Neural progenitor cell (in vitro differentiated cells): ENCODE measurements around the gene KIAA1549. TPM values are rescaled to one million over a fixed set of nuclear protein-coding genes. Genes with fewer than 3 reads are reported as not detected.

Experiments
- DNase-seq: peaks from one replicate; pipeline ENCODE4 v3.0.0-alpha.2; 2016; ENCODE audit warnings: low spot score
- H2AFZ ChIP-seq: fragments of 200-600 bp; sonication (generic); replicated peaks from 2 replicates; pipeline ENCODE4 v1.6.1; 2016; ENCODE audit warnings: antibody characterized with exemption
- H3F3A ChIP-seq: fragments of 200-600 bp; sonication (generic); 2 replicates; pipeline ENCODE4 v1.6.1; 2016; ENCODE audit warnings: antibody characterized with exemption, low read depth
- H3K27ac ChIP-seq: fragments of 200-600 bp; sonication (generic); 2 replicates; pipeline ENCODE4 v1.5.1; 2016; ENCODE audit warnings: mild to moderate bottlenecking
- H3K27me3 ChIP-seq: fragments of 200-600 bp; sonication (generic); 2 replicates; pipeline ENCODE4 v1.6.1; 2016; ENCODE audit warnings: mild to moderate bottlenecking, moderate library complexity
- H3K36me3 ChIP-seq: fragments of 200-600 bp; sonication (generic); 2 replicates; pipeline ENCODE4 v1.5.1; 2016
- H3K4me1 ChIP-seq: fragments of 200-600 bp; sonication (generic); 2 replicates; pipeline ENCODE4 v1.6.1; 2016; ENCODE audit warnings: mixed run types
- H3K4me2 ChIP-seq: fragments of 200-600 bp; sonication (generic); 2 replicates; pipeline ENCODE4 v1.6.1; 2016
- H3K4me3 ChIP-seq: fragments of 200-600 bp; sonication (generic); 2 replicates; pipeline ENCODE4 v1.5.1; 2016
- H3K79me2 ChIP-seq: fragments of 200-600 bp; sonication (generic); 2 replicates; pipeline ENCODE4 v1.6.1; 2016; ENCODE audit warnings: low read depth
- H3K9ac ChIP-seq: fragments of 200-600 bp; sonication (generic); 2 replicates; pipeline ENCODE4 v1.6.1; 2016
- H3K9me3 ChIP-seq: fragments of 200-600 bp; sonication (generic); 2 replicates; pipeline ENCODE4 v1.5.1; 2016; ENCODE audit warnings: low read depth
- H4K20me1 ChIP-seq: fragments of 200-600 bp; sonication (generic); 2 replicates; pipeline ENCODE4 v1.6.1; 2016; ENCODE audit warnings: low read depth
- H3K27ac Mint-ChIP-seq: 3 replicates; pipeline ENCODE4 v1.8.0; 2021; ENCODE audit warnings: mixed read lengths
- H3K27me3 Mint-ChIP-seq: 2 replicates; pipeline ENCODE4 v1.8.0; 2022; ENCODE audit warnings: low read depth, mild to moderate bottlenecking, inconsistent platforms, moderate library complexity, mixed read lengths; ENCODE audit not compliant: insufficient read depth
- H3K36me3 Mint-ChIP-seq: 3 replicates; pipeline ENCODE4 v1.8.0; 2021; ENCODE audit warnings: mixed read lengths
- H3K4me1 Mint-ChIP-seq: 3 replicates; pipeline ENCODE4 v1.8.0; 2021; ENCODE audit warnings: mixed read lengths
- H3K4me3 Mint-ChIP-seq: 3 replicates; pipeline ENCODE4 v1.8.0; 2021; ENCODE audit warnings: mild to moderate bottlenecking, moderate library complexity, mixed read lengths
- H3K9me3 Mint-ChIP-seq: 3 replicates; pipeline ENCODE4 v1.8.0; 2020; ENCODE audit warnings: mixed read lengths
- EZH2 ChIP-seq: fragments of 200-600 bp; sonication (generic); IDR thresholded peaks from 2 replicates; pipeline ENCODE4 v1.6.1; 2017; ENCODE audit warnings: antibody characterized with exemption, mild to moderate bottlenecking, moderate library complexity
- EZH2phosphoT487 ChIP-seq: fragments of 200-600 bp; sonication (generic); IDR thresholded peaks from 2 replicates; pipeline ENCODE4 v1.6.1; 2017; ENCODE audit warnings: antibody characterized with exemption
- total RNA-seq: library from RNA; depleted of rRNA; stranded (reverse); fragments of >200 nt; gene quantifications from 2 replicates; pipeline ENCODE4 v1.2.3, GENCODE V29; 2015; ENCODE audit warnings: low replicate concordance
- TF ChIP-seq, protein P1 (sequence below): fragments of 200-600 bp; sonication (generic); IDR thresholded peaks from 2 replicates; pipeline ENCODE4 v1.5.1; 2017; ENCODE audit warnings: antibody characterized with exemption, mild to moderate bottlenecking

The KIAA1549 gene
- total RNA-seq, 1 donor from 2014 or later: 4.8 TPM

DNA sequence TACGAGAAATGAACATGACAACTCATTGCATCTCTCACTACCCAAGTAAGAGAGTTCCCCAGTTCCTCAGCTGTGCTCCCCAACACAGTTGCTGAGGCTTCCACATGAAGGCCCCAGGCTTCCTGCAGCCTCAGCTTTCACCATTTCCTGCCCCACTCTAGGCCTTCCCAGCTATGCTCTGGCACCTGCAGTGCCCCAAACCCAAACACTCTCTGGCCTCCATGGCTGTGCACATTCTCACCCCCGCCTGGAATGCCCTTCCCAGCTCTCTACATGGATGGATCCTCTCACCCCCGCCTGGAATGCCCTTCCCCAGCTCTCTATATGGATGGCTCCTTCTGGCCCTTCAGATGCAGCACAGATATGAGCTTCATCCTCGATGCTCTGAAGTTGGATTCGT lies 61.3 kb downstream of the KIAA1549 start:
- Histone ChIP-seq H3K9ac (no peak overlapping the region), H4K20me1 (no peaks in the 10 kb centered on the region), H3K27me3 (no peaks in the 10 kb centered on the region), H3K4me2 (no peak overlapping the region), H3K4me1 (peaks cover 11% of the 10 kb centered on the region), H2AFZ (no peak overlapping the region), H3K9me3 (no peaks in the 10 kb centered on the region), H3K36me3 (no peaks in the 10 kb centered on the region), H3K79me2 (peaks cover 7% of the 10 kb centered on the region), H3F3A (peaks cover 11% of the 10 kb centered on the region), H3K27ac (no peak overlapping the region), H3K4me3 (no peak overlapping the region)
- DNase-seq: no peak
- TF ChIP-seq EZH2 (no peak), EZH2phosphoT487 (no peak)
- TF ChIP-seq, protein P1, sequence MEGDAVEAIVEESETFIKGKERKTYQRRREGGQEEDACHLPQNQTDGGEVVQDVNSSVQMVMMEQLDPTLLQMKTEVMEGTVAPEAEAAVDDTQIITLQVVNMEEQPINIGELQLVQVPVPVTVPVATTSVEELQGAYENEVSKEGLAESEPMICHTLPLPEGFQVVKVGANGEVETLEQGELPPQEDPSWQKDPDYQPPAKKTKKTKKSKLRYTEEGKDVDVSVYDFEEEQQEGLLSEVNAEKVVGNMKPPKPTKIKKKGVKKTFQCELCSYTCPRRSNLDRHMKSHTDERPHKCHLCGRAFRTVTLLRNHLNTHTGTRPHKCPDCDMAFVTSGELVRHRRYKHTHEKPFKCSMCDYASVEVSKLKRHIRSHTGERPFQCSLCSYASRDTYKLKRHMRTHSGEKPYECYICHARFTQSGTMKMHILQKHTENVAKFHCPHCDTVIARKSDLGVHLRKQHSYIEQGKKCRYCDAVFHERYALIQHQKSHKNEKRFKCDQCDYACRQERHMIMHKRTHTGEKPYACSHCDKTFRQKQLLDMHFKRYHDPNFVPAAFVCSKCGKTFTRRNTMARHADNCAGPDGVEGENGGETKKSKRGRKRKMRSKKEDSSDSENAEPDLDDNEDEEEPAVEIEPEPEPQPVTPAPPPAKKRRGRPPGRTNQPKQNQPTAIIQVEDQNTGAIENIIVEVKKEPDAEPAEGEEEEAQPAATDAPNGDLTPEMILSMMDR: no peak
- Mint-ChIP-seq H3K9me3 (peaks cover 8% of the 10 kb centered on the region), H3K27ac (no peak overlapping the region), H3K4me3 (no peak overlapping the region), H3K4me1 (peaks cover 8% of the 10 kb centered on the region), H3K36me3 (peaks cover 37% of the 10 kb centered on the region), H3K27me3 (peaks cover 2% of the 10 kb centered on the region)

DNA sequence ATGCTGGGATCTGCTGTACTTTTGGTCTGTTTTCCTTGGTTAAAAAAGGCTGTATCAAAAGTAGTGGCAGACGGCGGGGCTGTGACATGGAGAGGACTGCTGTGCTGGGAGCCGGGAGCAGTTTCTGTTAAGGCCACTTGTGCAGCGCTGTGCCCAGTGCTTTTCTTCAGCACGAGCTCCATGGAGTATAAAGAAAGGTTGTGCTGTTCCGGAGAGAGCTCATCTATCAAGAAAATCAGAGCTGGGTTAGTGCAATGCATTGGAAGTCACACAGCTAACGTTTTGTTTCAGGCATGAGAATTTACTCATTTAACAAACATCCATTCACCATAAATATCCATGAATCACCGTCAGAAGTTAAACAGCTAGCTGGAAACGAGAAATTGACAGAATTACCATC lies 62.0 kb downstream of the KIAA1549 start:
- peaks cover 4% of the 10 kb centered on the region for H3K4me1 ChIP-seq
- peaks cover 1% of the 10 kb centered on the region for H3K4me1 Mint-ChIP-seq
- no peaks in the 10 kb centered on the region for H3K27me3 ChIP-seq
- no peaks in the 10 kb centered on the region for H3K9me3 ChIP-seq
- H3K9ac ChIP-seq: no peak overlapping the region
- H3F3A ChIP-seq: peaks cover 4% of the 10 kb centered on the region
- H3K27ac Mint-ChIP-seq: no peak overlapping the region
- H2AFZ ChIP-seq: no peak overlapping the region
- no peak overlapping the region for H3K4me3 ChIP-seq
- H3K9me3 Mint-ChIP-seq: peaks cover 8% of the 10 kb centered on the region
- TF ChIP-seq, protein P1: no peak
- TF ChIP-seq EZH2 (no peak), EZH2phosphoT487 (no peak)
- H4K20me1 ChIP-seq: no peaks in the 10 kb centered on the region
- no peak overlapping the region for H3K27ac ChIP-seq
- peaks cover 41% of the 10 kb centered on the region for H3K36me3 Mint-ChIP-seq
- no peak for DNase-seq
- peaks cover 7% of the 10 kb centered on the region for H3K79me2 ChIP-seq
- no peaks in the 10 kb centered on the region for H3K36me3 ChIP-seq
- no peak overlapping the region for H3K4me3 Mint-ChIP-seq
- H3K4me2 ChIP-seq: no peak overlapping the region
- peaks cover 2% of the 10 kb centered on the region for H3K27me3 Mint-ChIP-seq

DNA sequence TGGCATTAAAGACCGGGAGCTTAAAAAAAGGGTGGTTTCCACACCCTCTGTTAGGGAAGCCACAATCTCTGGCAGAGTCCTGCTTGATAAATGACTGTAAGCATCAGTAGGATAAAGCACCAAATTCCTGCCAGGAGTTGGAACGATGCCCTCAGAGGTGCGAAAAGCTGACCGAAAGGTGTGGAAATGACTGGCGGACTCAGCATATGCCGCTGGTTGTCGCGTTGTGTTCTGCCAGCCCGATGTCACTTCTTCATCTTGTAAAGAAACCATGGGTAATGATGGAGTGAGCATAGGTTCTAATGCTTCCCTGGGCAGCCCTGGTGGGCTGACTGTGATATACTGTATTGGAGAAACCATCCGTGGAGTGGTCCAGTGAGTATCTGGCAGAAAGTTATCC lies 62.4 kb downstream of the KIAA1549 start:
- H3K9me3 ChIP-seq: no peaks in the 10 kb centered on the region
- H3K79me2 ChIP-seq: peaks cover 7% of the 10 kb centered on the region
- H3K9ac ChIP-seq: no peak overlapping the region
- no peaks in the 10 kb centered on the region for H3K36me3 ChIP-seq
- no peak overlapping the region for H3K4me3 Mint-ChIP-seq
- H3K4me1 Mint-ChIP-seq: no peaks in the 10 kb centered on the region
- peaks cover 41% of the 10 kb centered on the region for H3K36me3 Mint-ChIP-seq
- no peak overlapping the region for H3K27ac ChIP-seq
- H3K4me2 ChIP-seq: no peak overlapping the region
- no peak overlapping the region for H2AFZ ChIP-seq
- H3K27me3 Mint-ChIP-seq: peaks cover 2% of the 10 kb centered on the region
- no peak for DNase-seq
- H3K4me1 ChIP-seq: no peaks in the 10 kb centered on the region
- peaks cover 8% of the 10 kb centered on the region for H3K9me3 Mint-ChIP-seq
- H4K20me1 ChIP-seq: no peaks in the 10 kb centered on the region
- H3K27me3 ChIP-seq: no peaks in the 10 kb centered on the region
- TF ChIP-seq, protein P1: no peak
- no peak for TF ChIP-seq EZH2phosphoT487
- TF ChIP-seq EZH2: no peak
- H3K27ac Mint-ChIP-seq: no peak overlapping the region
- no peak overlapping the region for H3K4me3 ChIP-seq
- H3F3A ChIP-seq: no peaks in the 10 kb centered on the region
